ENCODE results near the gene PGAM5.

PGAM5 gene

GRCh38 chr12:132702640-132703039, 8.0 kb upstream of the PGAM5 start:
- DNase-seq (ENCODE audit: low read depth), result no peak
- no peak for TF ChIP-seq CTCF (IDR thresholded peaks at IDR 0.05; ENCODE audit: insufficient read depth, low read depth, low read length, missing control alignments)
- no peak overlapping the region for H3K4me3 ChIP-seq (ENCODE audit: low read depth, low read length)

GRCh38 chr12:132703641-132704040, 7.0 kb upstream of the PGAM5 start:
- no peak for TF ChIP-seq CTCF (IDR thresholded peaks at IDR 0.05; ENCODE audit: insufficient read depth, low read depth, low read length, missing control alignments)
- DNase-seq (ENCODE audit: low read depth), result no peak
- no peak overlapping the region for H3K4me3 ChIP-seq (ENCODE audit: low read depth, low read length)

- H3K4me3 ChIP-seq (ENCODE audit: low read depth, low read length), result no peak overlapping the region
- no peak for DNase-seq (ENCODE audit: low read depth)
- TF ChIP-seq CTCF (IDR thresholded peaks at IDR 0.05; ENCODE audit: insufficient read depth, low read depth, low read length, missing control alignments), result no peak
Measured at GRCh38 chr12:132707241-132707640, 3.4 kb upstream of the PGAM5 start.

- DNase-seq (ENCODE audit: low read depth), result no peak
- no peak overlapping the region for H3K4me3 ChIP-seq (ENCODE audit: low read depth, low read length)
- TF ChIP-seq CTCF (IDR thresholded peaks at IDR 0.05; ENCODE audit: insufficient read depth, low read depth, low read length, missing control alignments), result no peak
Measured at GRCh38 chr12:132708150-132708549, 2.5 kb upstream of the PGAM5 start.

- DNase-seq (ENCODE audit: low read depth), result peak; percentile 33
- peak overlapping the region; percentile 76 for H3K4me3 ChIP-seq (ENCODE audit: low read depth, low read length)
- TF ChIP-seq CTCF (IDR thresholded peaks at IDR 0.05; ENCODE audit: insufficient read depth, low read depth, low read length, missing control alignments), result no peak
Measured at GRCh38 chr12:132710043-132710404, 618 bp upstream of the PGAM5 start.

- H3K4me3 ChIP-seq (ENCODE audit: low read depth, low read length), result peak overlapping the region; percentile 90
Measured at GRCh38 chr12:132711080-132711843, 620 bp downstream of the PGAM5 start.

More at GRCh38 chr12:132711080-132711843, 620 bp downstream of the PGAM5 start:
- DNase-seq (ENCODE audit: low read depth), result peak; percentile 57
- no peak for TF ChIP-seq CTCF (IDR thresholded peaks at IDR 0.05; ENCODE audit: insufficient read depth, low read depth, low read length, missing control alignments)
